CD14-positive monocyte (primary cell): Measurements from ENCODE around the gene HLA-DMB. TPM values are rescaled to one million over a fixed set of nuclear protein-coding genes. Genes with fewer than 3 reads are reported as not detected.

ENCODE experiments used
- DNase-seq, 3 donors: peaks; one replicate each; pipeline ENCODE4 v3.0.0-alpha.2; 2011 to 2022
- H2AFZ ChIP-seq: 2 replicates; pipeline ENCODE4 v1.6.0; 2012; ENCODE audit warnings: mild to moderate bottlenecking, low read depth, low read length, inconsistent platforms; ENCODE audit not compliant: insufficient read depth, poor library complexity, severe bottlenecking
- H3K27ac ChIP-seq, 2 donors: 1 replicate in 1 of 2; 2 replicates in 1 of 2; pipeline ENCODE4 v1.5.1; 2012 to 2013; ENCODE audit warnings: low read length in 2 of 2, control low read depth in 1 of 2, inconsistent platforms in 1 of 2, low read depth in 1 of 2, mild to moderate bottlenecking in 1 of 2
- H3K27me3 ChIP-seq, 2 donors: one replicate each; pipeline versions ENCODE4 v1.6.0 to v1.6.1; 2011 to 2013; ENCODE audit warnings: low read length in 2 of 2; ENCODE audit not compliant: control insufficient read depth in 2 of 2, insufficient read depth in 2 of 2
- H3K36me3 ChIP-seq, 2 donors: replicated peaks in 1 of 2; 1 replicate in 1 of 2; 2 replicates in 1 of 2; pipeline versions ENCODE4 v1.5.1 to v1.6.1; 2012 to 2013; ENCODE audit warnings: low read length in 2 of 2, control low read depth in 1 of 2, inconsistent platforms in 1 of 2, mild to moderate bottlenecking in 1 of 2; ENCODE audit not compliant: insufficient read depth in 2 of 2, control insufficient read depth in 1 of 2
- H3K4me1 ChIP-seq, 2 donors: 1 replicate in 1 of 2; 2 replicates in 1 of 2; pipeline versions ENCODE4 v1.5.1 to v1.6.1; 2012 to 2013; ENCODE audit warnings: low read length in 2 of 2, control low read depth in 1 of 2, inconsistent platforms in 1 of 2, mild to moderate bottlenecking in 1 of 2, moderate library complexity in 1 of 2; ENCODE audit not compliant: insufficient read depth in 2 of 2, control insufficient read depth in 1 of 2
- H3K4me2 ChIP-seq: replicated peaks from 2 replicates; pipeline ENCODE3; 2012; ENCODE audit warnings: low read length, moderate library complexity, mild to moderate bottlenecking; ENCODE audit not compliant: poor library complexity, severe bottlenecking; ENCODE audit errors: extremely low read depth
- H3K4me3 ChIP-seq, 3 experiments: fragments of 200-600 bp in 1 of 3; sonication (generic) in 1 of 3; replicated peaks in 1 of 3; 1 replicate in 2 of 3; 2 replicates in 1 of 3; pipeline ENCODE4 v1.5.1; 2011 to 2013; ENCODE audit warnings: low read length in 3 of 3, mild to moderate bottlenecking in 3 of 3, control low read depth in 2 of 3, low read depth in 2 of 3, inconsistent platforms in 1 of 3, moderate library complexity in 1 of 3
- H3K79me2 ChIP-seq: 2 replicates; pipeline ENCODE4 v1.6.0; 2012; ENCODE audit warnings: mild to moderate bottlenecking, control low read depth, inconsistent platforms, low read length, moderate library complexity; ENCODE audit not compliant: insufficient read depth
- H3K9ac ChIP-seq: 2 replicates; pipeline ENCODE4 v1.6.0; 2017; ENCODE audit warnings: low read length, mild to moderate bottlenecking; ENCODE audit not compliant: insufficient read depth, poor library complexity, severe bottlenecking
- H3K9me3 ChIP-seq, 2 donors: replicated peaks in 1 of 2; 1 replicate in 1 of 2; 2 replicates in 1 of 2; pipeline versions ENCODE4 v1.5.1 to v1.6.1; 2012 to 2013; ENCODE audit warnings: low read length in 2 of 2, control low read depth in 1 of 2; ENCODE audit not compliant: control insufficient read depth in 1 of 2, insufficient read depth in 1 of 2
- H4K20me1 ChIP-seq: 2 replicates; pipeline ENCODE4 v1.6.0; 2012; ENCODE audit warnings: mild to moderate bottlenecking, low read length, control low read depth, moderate library complexity; ENCODE audit not compliant: insufficient read depth
- H3K27ac Mint-ChIP-seq, 7 donors: one replicate each; pipeline ENCODE4 v1.8.0; 2020; ENCODE audit warnings: mild to moderate bottlenecking in 7 of 7, mixed read lengths in 7 of 7, moderate library complexity in 6 of 7, inconsistent platforms in 2 of 7
- H3K27me3 Mint-ChIP-seq, 3 donors: one replicate each; pipeline ENCODE4 v1.8.0; 2021 to 2022; ENCODE audit warnings: low read depth in 3 of 3, mild to moderate bottlenecking in 3 of 3, mixed read lengths in 3 of 3, moderate library complexity in 3 of 3, inconsistent platforms in 1 of 3
- H3K36me3 Mint-ChIP-seq, 2 donors: one replicate each; pipeline ENCODE4 v1.8.0; 2020; ENCODE audit warnings: mixed read lengths in 2 of 2, inconsistent platforms in 1 of 2, mild to moderate bottlenecking in 1 of 2
- H3K4me1 Mint-ChIP-seq: one replicate; pipeline ENCODE4 v1.8.0; 2020; ENCODE audit warnings: mild to moderate bottlenecking, mixed read lengths
- H3K4me3 Mint-ChIP-seq, 2 donors: one replicate each; pipeline ENCODE4 v1.8.0; 2020; ENCODE audit warnings: mild to moderate bottlenecking in 2 of 2, mixed read lengths in 2 of 2, moderate library complexity in 1 of 2
- H3K9me3 Mint-ChIP-seq, 7 donors: one replicate each; pipeline ENCODE4 v1.8.0; 2020 to 2022; ENCODE audit warnings: mixed read lengths in 7 of 7, mild to moderate bottlenecking in 6 of 7, moderate library complexity in 6 of 7, inconsistent platforms in 2 of 7
- CTCF ChIP-seq: fragments of 200-600 bp; IDR thresholded peaks from one replicate; pipeline ENCODE4 v1.8.0; 2022; ENCODE audit warnings: antibody characterized with exemption, mild to moderate bottlenecking
- WGBS: methylation state at CpG from one replicate; pipeline ENCODE4 v1.1.5; 2013; ENCODE audit warnings: missing lambda C conversion rate; ENCODE audit not compliant: insufficient coverage; 5-methylcytosine and 5-hydroxymethylcytosine counted together
- intact Hi-C, 2 donors: fragments of 100-400 bp; cut with micrococcal nuclease; formaldehyde crosslinking; loops; one replicate each; pipeline versions ENCODE4 v1.15.0 to v1.15.1; 2023
- polyA plus RNA-seq, 3 donors: library from polyadenylated mRNA; depleted of rRNA in 1 of 3; unstranded in 2 of 3; stranded (reverse) in 1 of 3; fragments of 300-500 nt in 2 of 3; fragments of >200 nt in 1 of 3; fragmentation: Illumina TruSeq in 2 of 3; gene quantifications; 1 replicate in 2 of 3; 2 replicates in 1 of 3; pipeline ENCODE4 v1.2.3, GENCODE V29; 2012 to 2021

Gene HLA-DMB
- polyA plus RNA-seq, 3 donors: 510 to 924 (median 726) TPM

DNA sequence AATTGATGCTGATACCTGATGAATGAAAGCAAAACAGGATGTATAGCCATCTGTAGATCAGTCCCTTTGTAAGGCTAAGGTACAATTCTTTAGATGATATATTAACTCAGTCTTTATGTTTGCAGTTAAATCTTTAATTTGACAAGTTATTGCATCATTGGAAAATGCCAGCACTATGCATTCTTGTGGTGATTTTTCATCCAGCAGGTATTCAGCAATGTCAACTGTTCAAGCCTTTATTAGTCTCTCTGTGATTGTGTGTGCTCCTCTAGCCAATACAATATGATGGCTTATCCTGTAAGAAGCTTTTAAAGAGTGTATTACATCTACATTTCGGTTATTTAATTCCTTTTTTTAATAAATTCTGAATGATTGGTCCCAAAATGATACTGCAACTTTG is 34.3 kb downstream of the HLA-DMB start:
- H3K36me3 ChIP-seq: peaks cover 0 to 2% of the 10 kb centered on the region in 2 donors
- H3K79me2 ChIP-seq: peaks cover 5% of the 10 kb centered on the region
- no peaks in the 10 kb centered on the region for H3K9me3 ChIP-seq
- TF ChIP-seq CTCF: no peak
- no peak overlapping the region for H3K27ac ChIP-seq
- H3K4me3 Mint-ChIP-seq: no peak overlapping the region
- no peak overlapping the region for H3K27ac Mint-ChIP-seq
- H4K20me1 ChIP-seq: no peaks in the 10 kb centered on the region
- no peak for DNase-seq
- no CpG with 5 or more reads among the region's 1 CpG for WGBS
- H3K9ac ChIP-seq: no peak overlapping the region
- no peak overlapping the region for H3K4me2 ChIP-seq
- H3K27me3 ChIP-seq: no peaks in the 10 kb centered on the region
- H2AFZ ChIP-seq: no peak overlapping the region
- no peak overlapping the region for H3K4me3 ChIP-seq
- H3K4me1 ChIP-seq: peaks cover 6 to 16% of the 10 kb centered on the region in 2 donors
- H3K27me3 Mint-ChIP-seq: peaks cover 2 to 3% (median 3%) of the 10 kb centered on the region in 3 donors
- H3K9me3 Mint-ChIP-seq: no peaks in the 10 kb centered on the region
- peaks cover 13% of the 10 kb centered on the region for H3K4me1 Mint-ChIP-seq
- intact Hi-C loops: no loop called here
- H3K36me3 Mint-ChIP-seq: peaks cover 2 to 4% of the 10 kb centered on the region in 2 donors

DNA sequence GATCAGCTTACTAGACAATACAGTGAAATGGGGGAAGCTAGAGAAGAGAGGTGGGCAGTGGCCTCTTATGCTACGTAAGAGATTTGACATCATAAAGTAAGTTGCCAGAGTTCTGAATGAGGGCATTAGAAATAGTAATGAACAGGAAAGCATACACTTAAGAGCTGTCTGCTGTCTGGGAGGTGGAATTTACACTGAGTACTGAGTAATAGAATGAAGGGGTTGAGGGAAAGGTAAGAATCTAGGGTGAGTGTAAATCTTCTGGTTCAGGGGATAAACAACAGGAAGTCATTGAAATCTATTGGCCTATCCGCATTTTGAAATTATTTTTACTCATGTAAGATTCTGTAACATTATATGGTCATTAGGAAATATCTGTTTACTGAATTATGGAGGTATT is 35.8 kb downstream of the HLA-DMB start:
- Mint-ChIP-seq H3K27ac (no peak overlapping the region), H3K9me3 (no peaks in the 10 kb centered on the region), H3K4me1 (peaks cover 13% of the 10 kb centered on the region), H3K27me3 (peaks cover 0 to 3% (median 2%) of the 10 kb centered on the region in 3 donors), H3K4me3 (no peak overlapping the region), H3K36me3 (peaks cover 9 to 12% of the 10 kb centered on the region in 2 donors)
- Histone ChIP-seq H3K27me3 (no peaks in the 10 kb centered on the region), H3K9ac (no peak overlapping the region), H2AFZ (no peak overlapping the region), H3K79me2 (peaks cover 16% of the 10 kb centered on the region), H3K4me3 (no peak overlapping the region), H3K27ac (no peak overlapping the region), H3K9me3 (no peaks in the 10 kb centered on the region), H3K4me1 (peaks cover 6 to 16% of the 10 kb centered on the region in 2 donors), H3K36me3 (peaks cover 0 to 9% of the 10 kb centered on the region in 2 donors), H4K20me1 (no peaks in the 10 kb centered on the region), H3K4me2 (no peak overlapping the region)
- intact Hi-C loops: no loop called here
- WGBS: 67% methylated on average over 1 of the region's 2 CpGs
- no peak for TF ChIP-seq CTCF
- no peak for DNase-seq
